Measurements from ENCODE around the gene KCNQ5.
"Not testable (repeated sequence)": the region's sequence is repeated elsewhere in the genome, so short reads cannot be mapped to it uniquely, and the experiment has no call there.

KCNQ5 gene

DNA sequence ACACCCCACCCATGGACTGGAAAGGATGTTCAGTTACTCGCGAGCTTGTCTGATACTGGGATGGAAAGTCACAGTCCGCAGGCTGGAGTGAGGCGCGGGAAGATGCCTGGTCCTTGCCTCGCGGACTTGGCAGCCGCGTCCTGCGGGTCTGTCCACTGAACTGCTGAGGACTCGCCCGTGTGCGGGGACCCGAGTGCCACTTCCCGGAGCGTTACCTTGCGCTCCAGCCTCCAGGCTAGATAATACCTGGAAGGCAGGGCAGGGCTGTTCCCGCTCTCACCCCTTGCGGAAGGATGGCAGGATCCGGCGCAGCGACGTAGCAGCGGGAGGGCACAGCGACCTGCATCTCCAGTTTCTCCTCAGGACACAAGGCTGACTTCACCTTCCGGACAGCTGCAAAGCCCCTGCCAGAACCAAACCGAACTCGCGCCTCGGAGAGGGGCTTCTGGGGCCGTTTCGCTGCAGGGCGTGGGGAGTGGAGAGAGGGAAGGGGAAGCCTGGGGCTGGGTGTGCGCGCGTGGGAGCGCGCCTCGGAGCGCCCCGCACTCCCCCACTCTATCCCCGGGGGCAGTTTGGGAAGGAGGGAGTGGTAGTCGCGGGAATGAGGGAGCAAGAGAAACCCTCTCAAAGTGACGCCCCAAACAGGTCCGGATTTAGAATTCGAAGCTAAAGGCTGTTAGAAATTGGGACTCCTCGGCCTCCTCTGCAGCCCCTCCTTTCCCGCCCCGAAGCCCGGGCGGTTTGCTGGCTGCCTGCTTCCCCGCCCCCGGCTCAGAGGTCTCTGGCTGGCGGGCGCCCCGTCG, at the start of gene KCNQ5:
Gene KCNQ5, plus strand, starts transcription at position 774 of the 803 bp plus-strand sequence.
- peak; percentile 23 to 37 for DNase-seq (ENCODE audit: low read depth in 2 of 2)

GRCh38 chr6:72579865-72580264, 42.0 kb upstream of the KCNQ5 start:
- DNase-seq (ENCODE audit: low read depth in 2 of 2) = no peak

DNA sequence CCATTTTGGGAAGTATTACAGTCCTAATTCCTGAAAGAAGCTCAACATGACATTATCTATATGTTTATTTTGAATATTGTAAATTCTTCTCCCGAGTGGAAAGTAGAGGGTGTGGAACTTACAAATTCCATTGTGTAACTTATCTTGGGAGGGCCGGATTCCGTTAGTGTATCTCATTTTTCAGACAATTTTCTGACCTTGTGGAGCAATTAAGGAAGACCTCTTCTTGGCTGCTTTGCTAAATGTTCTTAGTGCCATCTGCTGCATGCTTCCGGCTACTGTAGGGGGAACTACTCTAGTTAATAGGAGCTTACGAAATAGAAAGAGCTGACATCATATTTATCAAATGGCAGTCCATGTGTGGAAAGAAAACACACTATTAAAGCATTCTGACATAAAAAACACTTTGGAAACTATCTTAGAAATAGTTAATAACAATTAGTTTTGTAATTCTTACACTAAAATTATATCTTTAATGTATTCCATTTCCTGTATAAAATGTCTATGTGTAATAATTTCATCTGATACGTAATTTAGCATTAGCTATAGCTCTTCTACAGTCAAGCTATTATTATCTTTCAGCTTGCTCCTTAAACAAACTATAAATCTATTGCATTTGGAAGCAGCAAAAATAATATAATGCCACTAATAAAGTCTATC, 41.5 kb upstream of the KCNQ5 start:
- DNase-seq (ENCODE audit: low read depth in 2 of 2) = no peak

DNA sequence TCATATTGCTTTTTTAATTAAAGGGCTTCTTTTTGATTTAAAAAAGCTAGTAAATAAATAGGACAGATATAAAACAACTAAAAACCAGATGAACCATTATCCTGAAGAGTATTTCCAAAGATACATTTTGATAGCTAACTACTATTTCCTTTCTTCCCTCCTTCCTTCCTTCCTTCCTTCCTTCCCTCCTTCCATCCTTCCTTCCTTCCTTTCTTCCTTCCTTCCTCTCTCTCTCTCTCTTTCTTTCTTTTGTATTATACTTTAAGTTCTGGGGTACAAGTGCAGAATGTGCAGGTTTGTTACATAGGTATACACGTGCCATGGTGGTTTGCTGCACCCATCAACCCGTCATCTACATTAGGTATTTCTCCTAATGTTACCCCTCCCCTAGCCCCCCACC, 40.9 kb upstream of the KCNQ5 start:
- DNase-seq (ENCODE audit: low read depth in 2 of 2) = not testable (repeated sequence)

DNA sequence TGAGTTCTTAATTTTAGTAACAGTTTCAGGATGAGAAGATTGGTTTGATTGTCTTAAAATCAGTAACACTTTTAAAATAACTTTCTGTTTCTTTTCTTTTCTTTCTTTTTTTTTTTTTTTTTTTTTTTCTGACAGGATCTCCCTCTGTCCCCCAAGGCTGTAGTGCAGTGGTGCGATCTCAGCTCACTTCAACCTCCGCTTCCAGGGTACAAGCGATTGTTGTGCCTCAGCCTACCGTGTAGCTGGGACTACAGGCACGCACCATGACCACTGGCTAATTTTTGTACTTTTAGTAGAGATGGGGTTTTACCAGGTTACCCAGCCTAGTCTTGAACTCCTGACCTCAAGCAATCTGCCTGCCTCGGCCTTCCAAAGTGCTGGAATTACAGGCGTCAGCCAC, 33.7 kb upstream of the KCNQ5 start:
- no peak for DNase-seq (ENCODE audit: low read depth in 2 of 2)

DNA sequence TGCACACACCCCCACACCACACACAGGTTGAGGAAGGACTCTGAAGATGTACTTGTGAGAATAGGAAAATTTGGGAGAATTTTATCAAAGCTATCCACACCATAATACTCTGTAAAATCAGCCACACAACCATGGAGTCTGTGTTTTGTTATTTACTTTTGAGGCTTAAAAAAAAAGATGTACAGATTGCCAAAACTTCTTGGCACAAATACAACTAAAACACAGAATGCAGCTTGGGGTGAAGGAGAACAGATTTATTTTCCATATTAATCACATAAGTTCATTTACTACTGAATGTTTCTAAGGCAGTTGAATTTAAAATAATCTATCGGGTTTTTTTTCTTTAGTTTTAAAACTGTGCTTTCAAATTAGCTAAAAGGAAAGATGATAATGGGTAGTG, 32.8 kb upstream of the KCNQ5 start:
- DNase-seq (ENCODE audit: low read depth in 2 of 2) = no peak

DNA sequence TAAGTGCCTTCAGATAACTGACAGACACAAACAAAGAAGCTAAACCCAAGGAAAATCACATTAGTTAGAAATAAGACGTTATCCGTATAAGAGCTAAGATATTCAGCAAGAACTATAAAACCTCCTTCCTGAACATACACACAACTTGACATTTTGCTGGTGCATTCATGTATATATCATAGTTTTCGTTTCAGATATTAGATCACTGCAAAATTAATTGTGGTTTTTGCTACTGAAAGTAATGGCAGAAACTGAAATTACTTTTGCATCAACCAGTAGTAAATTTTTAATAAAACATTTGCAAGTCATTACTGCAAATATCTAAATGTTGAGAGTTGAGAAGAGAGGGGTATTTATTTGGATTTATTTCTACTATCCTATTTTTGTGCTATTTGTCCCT, 26.1 kb upstream of the KCNQ5 start:
- DNase-seq (ENCODE audit: low read depth in 2 of 2) = no peak

DNA sequence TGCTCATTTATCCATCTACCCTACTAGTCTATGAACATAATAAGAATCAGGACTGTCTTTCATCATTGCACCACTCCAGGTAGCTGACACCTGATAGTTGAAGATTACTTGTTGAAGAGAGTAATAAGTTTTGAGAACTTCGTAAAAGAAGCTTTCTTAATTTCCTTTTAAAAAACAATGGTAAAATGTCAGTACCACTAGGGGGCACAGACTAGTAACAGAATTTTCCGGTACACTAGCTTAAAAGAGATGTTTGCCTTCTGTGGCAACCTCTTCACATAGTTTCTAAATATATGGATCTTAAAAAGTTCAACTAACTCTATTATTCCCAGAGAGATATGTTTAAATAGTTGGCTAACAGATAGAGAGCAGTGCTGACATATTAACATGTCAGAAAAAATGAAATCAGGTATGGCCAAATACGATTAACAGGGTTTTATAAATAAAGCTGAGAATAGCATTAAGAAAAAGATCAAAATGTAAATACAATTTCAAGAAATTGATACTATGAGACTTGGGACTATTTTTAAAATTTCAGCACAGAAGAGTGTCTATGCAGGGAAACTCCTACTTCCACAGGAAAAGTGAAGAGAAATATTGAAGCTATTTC, 5.4 kb upstream of the KCNQ5 start:
- no peak for DNase-seq (ENCODE audit: low read depth in 2 of 2)

DNA sequence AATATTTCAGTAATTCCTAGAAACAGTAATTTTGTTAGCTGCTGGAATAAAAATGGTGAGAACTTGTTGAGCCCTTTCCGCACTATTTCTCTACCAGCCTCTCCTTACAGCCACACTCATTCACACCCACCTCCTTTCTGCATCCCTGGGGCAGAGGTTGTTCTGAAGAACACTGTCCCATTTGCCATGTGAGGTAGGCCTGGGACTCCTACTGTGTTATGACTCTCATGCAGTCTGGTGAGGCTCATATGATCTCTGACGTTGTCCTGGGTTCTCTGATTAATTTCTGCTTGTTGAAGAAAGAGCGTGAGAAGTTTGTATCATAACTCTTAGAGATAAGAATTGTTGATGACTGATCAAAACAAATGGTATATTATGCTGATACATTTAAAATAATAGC, 4.1 kb upstream of the KCNQ5 start:
- DNase-seq (ENCODE audit: low read depth in 2 of 2) = no peak

- DNase-seq (ENCODE audit: low read depth in 2 of 2) = peak; percentile 60 to 61
These were observed 1.8 kb upstream of the KCNQ5 start for GRCh38 chr6:72619883-72620696.

- DNase-seq (ENCODE audit: low read depth in 2 of 2) = peak in 1 of 2 donors; percentile 3
These were observed 983 bp upstream of the KCNQ5 start for GRCh38 chr6:72620871-72621290.

DNA sequence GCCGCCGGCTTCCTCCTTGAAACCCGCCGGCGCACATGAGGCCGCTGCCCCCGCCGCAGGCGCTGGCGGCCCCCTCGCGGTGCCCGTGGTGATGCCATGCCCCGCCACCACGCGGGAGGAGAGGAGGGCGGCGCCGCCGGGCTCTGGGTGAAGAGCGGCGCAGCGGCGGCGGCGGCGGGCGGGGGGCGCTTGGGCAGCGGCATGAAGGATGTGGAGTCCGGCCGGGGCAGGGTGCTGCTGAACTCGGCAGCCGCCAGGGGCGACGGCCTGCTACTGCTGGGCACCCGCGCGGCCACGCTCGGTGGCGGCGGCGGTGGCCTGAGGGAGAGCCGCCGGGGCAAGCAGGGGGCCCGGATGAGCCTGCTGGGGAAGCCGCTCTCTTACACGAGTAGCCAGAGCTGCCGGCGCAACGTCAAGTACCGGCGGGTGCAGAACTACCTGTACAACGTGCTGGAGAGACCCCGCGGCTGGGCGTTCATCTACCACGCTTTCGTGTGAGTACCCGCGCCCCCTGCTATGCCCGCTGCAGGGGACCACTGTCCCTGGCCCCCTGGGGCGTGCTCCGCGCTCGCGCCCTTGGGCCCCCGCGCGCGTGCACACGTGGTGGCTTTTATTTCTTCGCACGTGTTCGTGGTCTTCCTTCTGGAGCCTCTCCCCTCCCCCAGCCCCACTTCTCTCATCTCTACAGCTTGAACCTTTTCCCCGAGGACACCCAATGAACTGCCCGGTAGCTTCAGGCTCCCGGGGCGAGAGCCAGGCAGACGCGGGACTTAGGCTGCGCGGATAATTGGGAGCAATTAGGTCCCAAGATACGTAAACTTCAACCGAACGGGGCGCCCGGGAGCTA, 453 bp downstream of the KCNQ5 start:
- DNase-seq (ENCODE audit: low read depth in 2 of 2) = peak; percentile 33 to 58

GRCh38 chr6:72623808-72624207, 1.9 kb downstream of the KCNQ5 start:
- no peak for DNase-seq (ENCODE audit: low read depth in 2 of 2)

GRCh38 chr6:72624557-72625160, 2.8 kb downstream of the KCNQ5 start:
- no peak for DNase-seq (ENCODE audit: low read depth in 2 of 2)

- DNase-seq (ENCODE audit: low read depth in 2 of 2) = no peak
These were observed 4.3 kb downstream of the KCNQ5 start for GRCh38 chr6:72626126-72626525.

DNA sequence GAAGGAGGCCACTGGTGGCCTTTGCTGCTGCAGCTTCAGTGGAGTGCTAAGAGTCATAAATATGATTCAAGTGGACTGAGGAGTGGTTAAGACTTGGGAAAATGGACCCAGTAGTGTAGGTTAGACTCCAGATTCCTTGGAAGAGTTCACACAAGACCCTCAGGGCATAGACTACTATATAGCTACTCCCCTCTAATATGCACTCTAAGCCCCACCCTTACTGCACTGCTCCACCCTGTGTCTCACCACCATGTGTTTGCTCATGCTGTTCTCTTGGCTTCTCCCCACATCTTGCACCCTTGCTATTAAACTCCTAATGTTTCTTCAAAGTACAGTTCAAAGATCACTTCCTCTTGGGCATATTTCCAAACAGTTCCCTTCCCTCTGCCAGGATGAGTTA, 5.7 kb downstream of the KCNQ5 start:
- DNase-seq (ENCODE audit: low read depth in 2 of 2) = no peak

GRCh38 chr6:72631480-72631879, 9.6 kb downstream of the KCNQ5 start:
- DNase-seq (ENCODE audit: low read depth in 2 of 2) = no peak

- DNase-seq (ENCODE audit: low read depth in 2 of 2) = no peak
These were observed 13.8 kb downstream of the KCNQ5 start for GRCh38 chr6:72635636-72636035.

GRCh38 chr6:72636215-72636614, 14.4 kb downstream of the KCNQ5 start:
- DNase-seq (ENCODE audit: low read depth in 2 of 2) = no peak

DNA sequence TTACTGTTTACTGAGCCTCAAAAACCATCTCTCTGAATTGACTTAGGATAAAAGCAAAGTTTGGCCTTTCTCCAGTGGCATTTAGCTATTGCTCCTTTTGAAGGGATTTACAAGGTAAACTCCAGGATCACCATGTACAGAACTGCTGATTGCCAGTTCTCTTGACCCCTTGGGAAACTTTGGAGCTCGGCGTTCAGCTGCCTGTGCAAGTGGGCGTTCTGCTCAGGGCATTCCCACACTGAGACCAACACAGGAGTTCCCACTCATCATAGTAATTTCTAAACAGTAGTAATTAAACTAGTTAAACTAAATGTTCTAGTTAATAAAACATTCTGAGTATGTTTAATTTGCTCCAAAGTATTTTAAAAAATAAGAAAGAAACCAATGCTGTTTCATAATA, 14.9 kb downstream of the KCNQ5 start:
- DNase-seq (ENCODE audit: low read depth in 2 of 2) = no peak
